Activated CD4-positive, alpha-beta T cell treated with anti-CD3 and anti-CD28 coated beads, Interleukin-2, amount 10 ng/mL, durations not matched to agents 7 days and 5 days (primary cell): ENCODE data around the gene DMRTC1B. TPM values are rescaled to one million over a fixed set of nuclear protein-coding genes. Genes with fewer than 3 reads are reported as not detected.
"Not testable (repeated sequence)": the region's sequence is repeated elsewhere in the genome, so short reads cannot be mapped to it uniquely, and the experiment has no call there.

Source experiments
- CTCF ChIA-PET: fragments of 350-600 bp; sonication (Branson Sonifier 250); formaldehyde crosslinking; loops from one replicate; lab custom pipeline; 2021; ENCODE audit warnings: antibody characterized with exemption; lab: Charles Lee
- POLR2A ChIA-PET: fragments of 350-600 bp; sonication (Branson Sonifier 250); formaldehyde crosslinking; loops from one replicate; lab custom pipeline; 2021; ENCODE audit warnings: antibody characterized with exemption; lab: Charles Lee
- DNase-seq: peaks from one replicate; pipeline ENCODE4 v3.0.0-alpha.2; 2020
- H3K27ac Mint-ChIP-seq: one replicate; pipeline ENCODE4 v1.8.0; 2021; ENCODE audit warnings: mild to moderate bottlenecking, moderate library complexity, mixed read lengths
- H3K27me3 Mint-ChIP-seq: one replicate; pipeline ENCODE4 v1.8.0; 2021; ENCODE audit warnings: mixed read lengths
- H3K36me3 Mint-ChIP-seq: one replicate; pipeline ENCODE4 v1.8.0; 2021; ENCODE audit warnings: low read depth, mixed read lengths
- H3K4me1 Mint-ChIP-seq: one replicate; pipeline ENCODE4 v1.8.0; 2021; ENCODE audit warnings: mixed read lengths
- H3K4me3 Mint-ChIP-seq: one replicate; pipeline ENCODE4 v1.8.0; 2021; ENCODE audit warnings: mild to moderate bottlenecking, moderate library complexity, mixed read lengths
- H3K9me3 Mint-ChIP-seq: one replicate; pipeline ENCODE4 v1.8.0; 2021; ENCODE audit warnings: mixed read lengths
- total RNA-seq, 2 experiments: library from RNA; stranded (reverse); gene quantifications; one replicate each; pipeline ENCODE4 v1.2.3, GENCODE V29; 2021

DMRTC1B gene
- total RNA-seq, 2 experiments from 2014 or later = 0.12 TPM; not detected in 1

DNA sequence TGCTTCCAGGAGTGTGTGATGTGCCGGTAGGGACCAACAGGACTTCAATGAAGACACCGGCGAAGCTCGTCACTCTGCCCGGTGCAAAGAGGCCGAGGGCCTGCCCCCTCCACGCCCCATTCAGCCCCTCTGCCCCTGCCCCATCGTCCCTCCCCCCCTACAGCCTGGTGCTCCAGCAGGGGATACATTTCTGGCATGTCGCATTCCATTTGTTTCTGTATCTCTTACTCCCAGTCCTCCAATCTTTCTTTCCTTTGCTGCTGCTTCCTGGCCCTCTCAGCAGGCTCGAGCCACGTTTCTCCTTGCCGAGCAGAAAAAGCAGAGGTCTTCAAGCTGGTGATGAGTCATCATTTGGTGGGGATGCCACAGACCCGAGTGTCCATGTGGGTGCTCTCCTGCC lies 31.4 kb downstream of the DMRTC1B start, which contains the start of gene FAM236D:
Gene FAM236D, minus strand, starts transcription at position 101 of the 400 bp plus-strand sequence. Its CDS starts 100 bp downstream, at position 1.
- H3K36me3 Mint-ChIP-seq, H3K9me3 Mint-ChIP-seq, H3K27ac Mint-ChIP-seq, H3K4me3 Mint-ChIP-seq, H3K4me1 Mint-ChIP-seq, POLR2A ChIA-PET, H3K27me3 Mint-ChIP-seq, DNase-seq, CTCF ChIA-PET: not testable (repeated sequence)

DNA sequence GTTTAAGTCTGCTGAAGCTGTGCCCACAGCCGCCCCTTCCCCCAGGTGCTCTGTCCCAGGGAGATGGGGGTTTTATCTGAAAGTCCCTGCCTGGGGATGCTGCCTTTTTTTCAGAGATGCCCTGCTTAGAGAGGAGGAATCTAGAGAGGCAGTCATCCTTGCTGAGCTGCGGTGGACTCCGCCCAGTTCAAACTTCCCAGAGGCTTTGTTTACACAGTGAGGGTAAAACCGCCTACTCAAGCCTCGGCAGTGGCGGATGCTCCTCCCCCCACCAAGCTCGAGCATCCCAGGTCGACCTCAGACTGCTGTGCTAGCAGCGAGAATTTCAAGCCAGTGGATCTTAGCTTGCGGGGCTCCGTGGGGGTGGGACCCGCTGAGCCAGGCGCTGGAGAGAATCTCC lies 54.0 kb downstream of the DMRTC1B start:
- DNase-seq, POLR2A ChIA-PET, CTCF ChIA-PET, H3K9me3 Mint-ChIP-seq, H3K36me3 Mint-ChIP-seq, H3K4me1 Mint-ChIP-seq, H3K4me3 Mint-ChIP-seq, H3K27me3 Mint-ChIP-seq, H3K27ac Mint-ChIP-seq: not testable (repeated sequence)

DNA sequence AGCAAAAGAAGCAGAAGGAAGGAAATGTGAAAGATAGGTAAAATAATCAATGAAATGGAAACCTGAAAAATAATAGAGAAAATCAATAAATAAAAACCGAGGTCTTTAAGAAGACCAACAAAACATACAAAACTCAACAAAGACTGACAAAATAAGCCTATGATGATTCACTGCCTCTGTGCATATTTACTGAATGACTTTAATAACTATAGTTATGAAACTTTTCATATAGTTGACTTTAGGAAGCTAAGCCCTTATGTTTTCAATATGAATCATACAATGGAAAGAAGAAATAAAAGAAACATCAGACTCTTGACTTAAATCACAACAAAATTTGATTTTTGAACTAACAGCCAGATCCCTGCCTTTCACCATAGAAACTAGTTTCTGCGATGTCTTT lies 60.8 kb downstream of the DMRTC1B start:
- H3K4me1 Mint-ChIP-seq, CTCF ChIA-PET, H3K9me3 Mint-ChIP-seq, H3K4me3 Mint-ChIP-seq, H3K27me3 Mint-ChIP-seq, DNase-seq, H3K36me3 Mint-ChIP-seq, H3K27ac Mint-ChIP-seq, POLR2A ChIA-PET: not testable (repeated sequence)

DNA sequence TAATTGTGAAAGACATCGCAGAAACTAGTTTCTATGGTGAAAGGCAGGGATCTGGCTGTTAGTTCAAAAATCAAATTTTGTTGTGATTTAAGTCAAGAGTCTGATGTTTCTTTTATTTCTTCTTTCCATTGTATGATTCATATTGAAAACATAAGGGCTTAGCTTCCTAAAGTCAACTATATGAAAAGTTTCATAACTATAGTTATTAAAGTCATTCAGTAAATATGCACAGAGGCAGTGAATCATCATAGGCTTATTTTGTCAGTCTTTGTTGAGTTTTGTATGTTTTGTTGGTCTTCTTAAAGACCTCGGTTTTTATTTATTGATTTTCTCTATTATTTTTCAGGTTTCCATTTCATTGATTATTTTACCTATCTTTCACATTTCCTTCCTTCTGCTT lies 106.2 kb downstream of the DMRTC1B start:
- DNase-seq, H3K27ac Mint-ChIP-seq, H3K9me3 Mint-ChIP-seq, H3K27me3 Mint-ChIP-seq, H3K4me3 Mint-ChIP-seq, CTCF ChIA-PET, H3K36me3 Mint-ChIP-seq, H3K4me1 Mint-ChIP-seq, POLR2A ChIA-PET: not testable (repeated sequence)

DNA sequence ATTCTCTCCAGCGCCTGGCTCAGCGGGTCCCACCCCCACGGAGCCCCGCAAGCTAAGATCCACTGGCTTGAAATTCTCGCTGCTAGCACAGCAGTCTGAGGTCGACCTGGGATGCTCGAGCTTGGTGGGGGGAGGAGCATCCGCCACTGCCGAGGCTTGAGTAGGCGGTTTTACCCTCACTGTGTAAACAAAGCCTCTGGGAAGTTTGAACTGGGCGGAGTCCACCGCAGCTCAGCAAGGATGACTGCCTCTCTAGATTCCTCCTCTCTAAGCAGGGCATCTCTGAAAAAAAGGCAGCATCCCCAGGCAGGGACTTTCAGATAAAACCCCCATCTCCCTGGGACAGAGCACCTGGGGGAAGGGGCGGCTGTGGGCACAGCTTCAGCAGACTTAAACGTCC lies 113.0 kb downstream of the DMRTC1B start:
- H3K9me3 Mint-ChIP-seq, H3K27ac Mint-ChIP-seq: not testable (repeated sequence)

More for the DNA sequence above, 113.0 kb downstream of the DMRTC1B start:
- H3K36me3 Mint-ChIP-seq, CTCF ChIA-PET, H3K4me1 Mint-ChIP-seq, H3K4me3 Mint-ChIP-seq, H3K27me3 Mint-ChIP-seq, POLR2A ChIA-PET, DNase-seq: not testable (repeated sequence)

Other genes starting within 250 kb of the DMRTC1B start
- 10 to 100 TPM; 22.2 to 24.6 TPM for gene HDAC8, start 204.0 kb upstream of the DMRTC1B start, total RNA-seq
- gene PHKA1, start 62.6 kb upstream of the DMRTC1B start, total RNA-seq = under 1 TPM; 0.60 to 0.87 TPM
- not detected for gene FAM236B, start 5.8 kb downstream of the DMRTC1B start, total RNA-seq
- gene FAM236D, start 31.3 kb downstream of the DMRTC1B start, total RNA-seq = not detected
- not detected for gene FAM236C, start 135.7 kb downstream of the DMRTC1B start, total RNA-seq
- gene FAM236A, start 161.3 kb downstream of the DMRTC1B start, total RNA-seq = not detected
- gene DMRTC1, start 166.9 kb downstream of the DMRTC1B start, total RNA-seq = under 1 TPM in 1 of 2 experiments, not detected in 1; 0.12 TPM
- gene PABPC1L2B, start 226.0 kb downstream of the DMRTC1B start, total RNA-seq = not detected